Measurements from ENCODE around the gene GRIK4. TPM values are rescaled to one million over a fixed set of nuclear protein-coding genes. Genes with fewer than 3 reads are reported as not detected.
"Not testable (repeated sequence)": the region's sequence is repeated elsewhere in the genome, so short reads cannot be mapped to it uniquely, and the experiment has no call there.

GRIK4 gene
- total RNA-seq, 2 donors from 2014 or later = not detected

GRCh38 chr11:120985718-120986569 is 474.4 kb downstream of the GRIK4 start:
- DNase-seq (ENCODE audit: low spot score in 2 of 2) = peak; percentile 42 to 70
- H3K9me3 Mint-ChIP-seq = no peaks in the 10 kb centered on the region
- ATAC-seq = peak; percentile 92 to 93
- H3K27ac Mint-ChIP-seq = peak overlapping the region in 1 of 2 donors; percentile 76
- no peaks in the 10 kb centered on the region for H3K36me3 Mint-ChIP-seq

- no peak for ATAC-seq
- no peaks in the 10 kb centered on the region for H3K9me3 Mint-ChIP-seq
- no peaks in the 10 kb centered on the region for H3K36me3 Mint-ChIP-seq
- DNase-seq (ENCODE audit: low spot score in 2 of 2) = no peak
- no peak overlapping the region for H3K27ac Mint-ChIP-seq
These were observed 477.1 kb downstream of the GRIK4 start for GRCh38 chr11:120988603-120989002.

- ATAC-seq (no peak), DNase-seq (ENCODE audit: low spot score in 2 of 2) (no peak)
- H3K27ac Mint-ChIP-seq = no peak overlapping the region
- H3K36me3 Mint-ChIP-seq = no peaks in the 10 kb centered on the region
- H3K9me3 Mint-ChIP-seq = no peaks in the 10 kb centered on the region
These were observed 480.5 kb downstream of the GRIK4 start for GRCh38 chr11:120991830-120992686.

GRCh38 chr11:120994091-120994859 is 482.7 kb downstream of the GRIK4 start:
- Mint-ChIP-seq H3K36me3 (no peaks in the 10 kb centered on the region), H3K9me3 (no peaks in the 10 kb centered on the region), H3K27ac (no peak overlapping the region)
- DNase-seq (ENCODE audit: low spot score in 2 of 2) (no peak), ATAC-seq (no peak)

GRCh38 chr11:120995184-120995583 is 483.6 kb downstream of the GRIK4 start:
- Mint-ChIP-seq H3K9me3 (no peaks in the 10 kb centered on the region), H3K27ac (no peak overlapping the region), H3K36me3 (no peaks in the 10 kb centered on the region)
- ATAC-seq (no peak), DNase-seq (ENCODE audit: low spot score in 2 of 2) (no peak)

- DNase-seq (ENCODE audit: low spot score in 2 of 2) (no peak), ATAC-seq (no peak)
- H3K9me3 Mint-ChIP-seq = no peaks in the 10 kb centered on the region
- H3K27ac Mint-ChIP-seq = no peak overlapping the region
- no peaks in the 10 kb centered on the region for H3K36me3 Mint-ChIP-seq
These were observed 485.4 kb downstream of the GRIK4 start for GRCh38 chr11:120996973-120997372.

GRCh38 chr11:120998581-120998980 is 487.0 kb downstream of the GRIK4 start:
- H3K27ac Mint-ChIP-seq = no peak overlapping the region
- ATAC-seq = no peak
- no peak for DNase-seq (ENCODE audit: low spot score in 2 of 2)
- H3K36me3 Mint-ChIP-seq = no peaks in the 10 kb centered on the region
- no peaks in the 10 kb centered on the region for H3K9me3 Mint-ChIP-seq

GRCh38 chr11:121004206-121004840 is 492.8 kb downstream of the GRIK4 start:
- Mint-ChIP-seq H3K27ac (no peak overlapping the region), H3K9me3 (no peaks in the 10 kb centered on the region), H3K36me3 (no peaks in the 10 kb centered on the region)
- no peak for DNase-seq (ENCODE audit: low spot score in 2 of 2)
- no peak for ATAC-seq

- no peaks in the 10 kb centered on the region for H3K9me3 Mint-ChIP-seq
- no peaks in the 10 kb centered on the region for H3K36me3 Mint-ChIP-seq
- H3K27ac Mint-ChIP-seq = no peak overlapping the region
- ATAC-seq (no peak), DNase-seq (ENCODE audit: low spot score in 2 of 2) (no peak)
These were observed 495.4 kb downstream of the GRIK4 start for GRCh38 chr11:121006922-121007321.

- H3K36me3 Mint-ChIP-seq = no peaks in the 10 kb centered on the region
- DNase-seq (ENCODE audit: low spot score in 2 of 2) (no peak), ATAC-seq (no peak)
- no peak overlapping the region for H3K27ac Mint-ChIP-seq
- no peaks in the 10 kb centered on the region for H3K9me3 Mint-ChIP-seq
These were observed 497.0 kb downstream of the GRIK4 start for GRCh38 chr11:121008551-121008950.

- Mint-ChIP-seq H3K9me3 (no peaks in the 10 kb centered on the region), H3K36me3 (no peaks in the 10 kb centered on the region), H3K27ac (no peak overlapping the region)
- ATAC-seq = no peak
- DNase-seq (ENCODE audit: low spot score in 2 of 2) = no peak
These were observed 500.5 kb downstream of the GRIK4 start for GRCh38 chr11:121012091-121012490.

- ATAC-seq = no peak
- DNase-seq (ENCODE audit: low spot score in 2 of 2) = no peak
- H3K9me3 Mint-ChIP-seq = no peaks in the 10 kb centered on the region
- H3K36me3 Mint-ChIP-seq = no peaks in the 10 kb centered on the region
- H3K27ac Mint-ChIP-seq = no peak overlapping the region
These were observed 507.2 kb downstream of the GRIK4 start for GRCh38 chr11:121018746-121019145.

- H3K9me3 Mint-ChIP-seq; H3K36me3 Mint-ChIP-seq; H3K27ac Mint-ChIP-seq; ATAC-seq; DNase-seq (ENCODE audit: low spot score in 2 of 2): not testable (repeated sequence)
These were observed 510.2 kb downstream of the GRIK4 start for GRCh38 chr11:121021718-121022117.

GRCh38 chr11:121023848-121024751 is 512.6 kb downstream of the GRIK4 start, which contains the start of gene TBCEL:
TBCEL (plus strand) TSS chr11:121024102; CDS start chr11:121045691, 21,589 bp downstream.
- H3K9me3 Mint-ChIP-seq = no peaks in the 10 kb centered on the region
- ATAC-seq = peak; percentile 91 to 96
- H3K27ac Mint-ChIP-seq = peak within 1 kb of the TSS; percentile 88 to 94
- DNase-seq (ENCODE audit: low spot score in 2 of 2) = peak; percentile 76 to 88
- H3K36me3 Mint-ChIP-seq = no peaks in the 10 kb centered on the region

- Mint-ChIP-seq H3K27ac (peak overlapping the region; percentile 84 to 88), H3K36me3 (no peaks in the 10 kb centered on the region), H3K9me3 (no peaks in the 10 kb centered on the region)
- no peak for DNase-seq (ENCODE audit: low spot score in 2 of 2)
- ATAC-seq = no peak
These were observed 513.4 kb downstream of the GRIK4 start for GRCh38 chr11:121024989-121025388.
